HCEC 1CT (cell line): ENCODE data around the gene PRG3.

Experiments
- DNase-seq: peaks from one replicate; pipeline ENCODE4 v3.0.0-alpha.2; 2017

PRG3 gene

GRCh38 chr11:57335343-57336110, 45.4 kb downstream of the PRG3 start, which contains the start of gene SSRP1:
Gene SSRP1 (minus strand): TSS chr11:57335892. CDS start chr11:57335121, 771 bp downstream.
- peak; percentile 89 for DNase-seq

- DNase-seq: no peak
Observed at GRCh38 chr11:57335023-57335342, 46.0 kb downstream of the PRG3 start.

GRCh38 chr11:57332694-57333440, 48.1 kb downstream of the PRG3 start:
- no peak for DNase-seq

GRCh38 chr11:57331720-57332119, 49.2 kb downstream of the PRG3 start:
- DNase-seq: no peak

GRCh38 chr11:57330029-57330428, 50.9 kb downstream of the PRG3 start:
- no peak for DNase-seq

DNA sequence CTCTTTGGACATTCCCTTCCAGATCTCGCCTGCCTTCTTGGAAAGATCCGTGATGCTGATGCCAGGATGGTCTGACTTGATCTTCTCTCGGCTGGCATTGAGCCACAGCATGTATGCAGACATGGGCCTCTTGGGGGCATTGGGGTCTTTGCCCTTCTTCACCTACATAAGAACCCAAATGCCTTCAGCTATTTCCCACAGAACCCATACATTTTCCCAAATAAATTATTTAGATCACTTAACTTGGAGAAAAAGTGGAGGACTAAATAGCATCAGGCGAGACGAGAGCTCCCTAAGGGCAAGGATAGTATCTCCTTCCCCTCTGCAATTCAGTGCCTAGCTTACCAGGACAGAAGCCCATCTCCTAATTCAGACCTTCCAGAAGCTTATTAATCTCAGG, 53.2 kb downstream of the PRG3 start:
- no peak for DNase-seq
